Esophagus muscularis mucosa (tissue), 4 donors: ENCODE data around the gene GSE1. TPM values are rescaled to one million over a fixed set of nuclear protein-coding genes. Genes with fewer than 3 reads are reported as not detected.
A peak's percentile ranks its signal among the peaks of the same experiment; 100 is the strongest.

ENCODE experiments used
- DNase-seq: peaks from one replicate; pipeline ENCODE4 v3.0.0-alpha.2; 2017; ENCODE audit errors: extremely low spot score
- H3K27ac ChIP-seq, 4 donors: fragments of 200-600 bp; sonication (generic); replicated peaks in 1 of 4; 1 replicate in 3 of 4; 2 replicates in 1 of 4; pipeline ENCODE4 v1.5.1; 2016 to 2019; ENCODE audit warnings: mild to moderate bottlenecking in 1 of 4
- H3K27me3 ChIP-seq, 4 donors: fragments of 200-600 bp; sonication (generic); one replicate each; pipeline versions ENCODE4 v1.5.1 to v1.6.0; 2016 to 2019
- H3K36me3 ChIP-seq, 4 donors: fragments of 200-600 bp; sonication (generic); one replicate each; pipeline ENCODE4 v1.5.1; 2016 to 2019
- H3K4me1 ChIP-seq, 4 donors: fragments of 200-600 bp; sonication (generic); one replicate each; pipeline ENCODE4 v1.5.1; 2016 to 2019
- H3K4me3 ChIP-seq, 4 donors: fragments of 200-600 bp; sonication (generic); 1 replicate in 2 of 4; 2 replicates in 2 of 4; pipeline ENCODE4 v1.5.1; 2016 to 2019; ENCODE audit warnings: mild to moderate bottlenecking in 4 of 4, moderate library complexity in 1 of 4
- H3K9me3 ChIP-seq, 4 donors: fragments of 200-600 bp; sonication (generic); 1 replicate in 3 of 4; 2 replicates in 1 of 4; pipeline ENCODE4 v1.5.1; 2016 to 2019
- CTCF ChIP-seq, 3 experiments: fragments of 200-600 bp in 2 of 3; fragments of 450-650 bp in 1 of 3; sonication (generic) in 2 of 3; IDR thresholded peaks; one replicate each; pipeline ENCODE4 v1.5.1; 2017 to 2019; ENCODE audit warnings: antibody characterized with exemption in 3 of 3, mild to moderate bottlenecking in 2 of 3, moderate library complexity in 1 of 3
- EP300 ChIP-seq: sonication (generic); formaldehyde crosslinking; IDR thresholded peaks from one replicate; pipeline ENCODE4 v1.6.1; 2017; ENCODE audit warnings: antibody characterized with exemption
- POLR2A ChIP-seq: fragments of 450-650 bp; IDR thresholded peaks from one replicate; pipeline ENCODE4 v1.6.1; 2017; ENCODE audit warnings: antibody characterized with exemption, moderate library complexity, mild to moderate bottlenecking, low read depth
- POLR2AphosphoS5 ChIP-seq, 2 donors: sonication (generic); formaldehyde crosslinking; IDR thresholded peaks; one replicate each; pipeline ENCODE4 v1.6.1; 2017; ENCODE audit warnings: antibody characterized with exemption in 2 of 2
- WGBS: methylation state at CpG from one replicate; pipeline ENCODE4 v1.1.5; 2018; 5-methylcytosine and 5-hydroxymethylcytosine counted together
- intact Hi-C: fragments of 100-400 bp; cut with DNase I; formaldehyde crosslinking; loops from one replicate; pipeline ENCODE4 v1.15.1; 2023
- total RNA-seq, 4 donors: library from RNA; depleted of rRNA; stranded (reverse); fragments of >200 nt; gene quantifications; one replicate each; pipeline versions ENCODE4 v1.1.0 to v1.2.1, GENCODE V29; 2016

The GSE1 gene
- 10 to 100 TPM; 45.4 to 79.4 (median 49.5) TPM for total RNA-seq

- intact Hi-C loops, result loop anchor here (10.0 kb wide), 1 partner anchor 298 kb away; no protein-coding TSS in a partner anchor
- no peaks in the 10 kb centered on the region for H3K36me3 ChIP-seq
- DNase-seq, result peak; percentile 96
- 0% methylated on average over 6 of the region's 81 CpGs for WGBS
- peak within 1 kb of the TSS; percentile 87 to 92 (median 90) for H3K27ac ChIP-seq
- peaks cover 62 to 80% (median 76%) of the 10 kb centered on the region in 4 donors for H3K4me1 ChIP-seq
- H3K4me3 ChIP-seq, result peak within 1 kb of the TSS; percentile 71 to 94 (median 74)
- H3K27me3 ChIP-seq, result no peaks in the 10 kb centered on the region
- TF ChIP-seq EP300 (no peak), POLR2AphosphoS5 (IDR thresholded peaks at IDR 0.05) (peak; percentile 41 to 76), POLR2A (peak; percentile 70)
- H3K9me3 ChIP-seq, result no peaks in the 10 kb centered on the region
Measured at GRCh38 chr16:85612801-85613603, at the start of gene GSE1. TSS of gene GSE1 (plus strand) at chr16:85613322. CDS start at chr16:85613392, 70 bp downstream.

- H3K4me1 ChIP-seq, result peaks cover 46 to 57% (median 47%) of the 10 kb centered on the region in 4 donors
Measured at GRCh38 chr16:85563515-85564276, 49.4 kb upstream of the GSE1 start.

GRCh38 chr16:85564277-85565051 lies 48.7 kb upstream of the GSE1 start:
- intact Hi-C loops, result no loop called here
- Histone ChIP-seq H3K27ac (peak overlapping the region in 1 of 4 donors; percentile 25), H3K27me3 (no peaks in the 10 kb centered on the region), H3K4me3 (no peak overlapping the region), H3K4me1 (peaks cover 38 to 49% (median 43%) of the 10 kb centered on the region in 4 donors), H3K36me3 (no peaks in the 10 kb centered on the region), H3K9me3 (no peaks in the 10 kb centered on the region)
- peak in 1 of 3 experiments; percentile 36 for TF ChIP-seq CTCF (IDR thresholded peaks at IDR 0.05)
- no peak for TF ChIP-seq EP300
- TF ChIP-seq POLR2A, result no peak
- WGBS, result 80% methylated on average over 16 of the region's 16 CpGs
- DNase-seq, result no peak

More at GRCh38 chr16:85563515-85564276, 49.4 kb upstream of the GSE1 start:
- DNase-seq, result no peak
- no peaks in the 10 kb centered on the region for H3K36me3 ChIP-seq
- H3K27me3 ChIP-seq, result no peaks in the 10 kb centered on the region
- H3K4me3 ChIP-seq, result no peak overlapping the region
- TF ChIP-seq EP300 (no peak), CTCF (IDR thresholded peaks at IDR 0.05) (peak in 2 of 3 experiments; percentile 13 to 16), POLR2AphosphoS5 (IDR thresholded peaks at IDR 0.05) (peak in 1 of 2 donors; percentile 58)
- intact Hi-C loops, result no loop called here
- no peaks in the 10 kb centered on the region for H3K9me3 ChIP-seq
- 62% methylated on average over 15 of the region's 19 CpGs for WGBS
- H3K27ac ChIP-seq, result peak overlapping the region in 2 of 4 donors; percentile 25 to 53

DNA sequence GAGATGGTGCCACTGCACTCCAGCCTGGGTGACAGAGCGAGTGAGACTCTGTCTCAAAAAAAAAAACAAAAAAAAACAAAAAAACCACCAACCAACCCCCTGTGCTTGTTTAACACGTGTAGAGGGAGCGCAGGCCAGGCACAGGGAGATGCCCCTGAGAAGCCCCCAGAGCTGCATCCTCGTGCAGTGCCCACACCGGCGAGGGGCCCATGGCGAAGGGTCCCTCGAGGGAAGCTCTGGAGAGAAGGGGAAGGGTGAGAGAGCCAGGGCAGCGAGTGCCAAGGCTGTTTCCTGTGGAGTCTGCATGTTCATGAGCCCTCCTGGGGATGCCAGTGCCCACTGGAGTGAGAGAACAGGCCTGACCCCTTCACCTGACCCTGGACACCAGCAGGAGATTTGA lies 47.8 kb upstream of the GSE1 start:
- Histone ChIP-seq H3K36me3 (no peaks in the 10 kb centered on the region), H3K27me3 (no peaks in the 10 kb centered on the region), H3K27ac (no peak overlapping the region), H3K4me1 (peaks cover 37 to 52% (median 45%) of the 10 kb centered on the region in 4 donors), H3K4me3 (no peak overlapping the region), H3K9me3 (no peaks in the 10 kb centered on the region)
- intact Hi-C loops, result no loop called here
- TF ChIP-seq POLR2AphosphoS5 (IDR thresholded peaks at IDR 0.05) (no peak), EP300 (no peak), CTCF (IDR thresholded peaks at IDR 0.05) (no peak)
- WGBS, result 86% methylated on average over 9 of the region's 9 CpGs
- DNase-seq, result no peak
